NCI-H1694 (cell line): ENCODE results near the gene MICALL2.

Source experiments
- DNase-seq: peaks from one replicate; lab custom pipeline; 2025; lab: John Stamatoyannopoulos, UW

MICALL2 gene

DNA sequence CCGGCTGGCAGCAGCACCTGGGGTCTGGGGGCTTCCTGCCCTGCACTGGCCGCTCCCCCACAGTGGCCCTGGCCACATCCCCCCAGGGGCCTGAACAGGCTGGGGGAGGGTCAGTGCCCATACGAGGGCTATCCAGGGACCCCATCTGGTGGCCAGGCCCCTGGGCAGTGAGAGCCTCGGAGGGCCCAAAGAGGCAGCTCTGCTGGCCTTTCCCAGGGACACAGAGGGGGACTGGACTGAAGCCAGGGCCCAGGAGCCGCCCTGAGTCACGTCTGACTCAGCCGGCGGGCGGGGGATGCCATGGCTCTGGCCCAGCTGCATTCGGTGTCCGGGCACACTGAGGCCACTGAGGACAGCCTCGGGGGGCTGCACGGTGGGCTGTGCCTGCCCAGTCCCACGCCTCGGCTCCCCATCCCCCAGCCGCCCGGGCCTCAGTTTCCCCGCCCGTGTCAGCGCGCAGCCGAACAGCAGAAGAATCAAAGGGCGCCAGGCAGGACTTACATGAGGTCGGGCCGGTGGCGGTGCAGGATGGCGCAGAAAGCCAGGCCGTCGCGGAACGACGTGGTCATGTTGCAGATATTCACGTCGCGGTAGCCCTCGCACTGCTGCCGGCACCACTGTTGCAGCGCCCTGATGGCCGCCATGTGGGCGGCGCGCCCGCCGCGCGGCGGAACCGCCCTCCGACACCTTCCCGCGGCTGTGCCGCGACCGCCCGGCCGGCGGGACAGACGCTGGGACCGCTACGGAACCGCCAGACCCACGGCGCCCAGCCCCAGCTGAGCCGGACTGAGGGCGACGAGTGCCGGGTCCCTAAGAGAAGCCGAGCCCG, at the start of gene MICALL2:
TSS of gene MICALL2 (minus strand) at position 788 of the 829 bp plus-strand sequence. CDS start at position 644, 144 bp downstream.
- DNase-seq: no peak

DNA sequence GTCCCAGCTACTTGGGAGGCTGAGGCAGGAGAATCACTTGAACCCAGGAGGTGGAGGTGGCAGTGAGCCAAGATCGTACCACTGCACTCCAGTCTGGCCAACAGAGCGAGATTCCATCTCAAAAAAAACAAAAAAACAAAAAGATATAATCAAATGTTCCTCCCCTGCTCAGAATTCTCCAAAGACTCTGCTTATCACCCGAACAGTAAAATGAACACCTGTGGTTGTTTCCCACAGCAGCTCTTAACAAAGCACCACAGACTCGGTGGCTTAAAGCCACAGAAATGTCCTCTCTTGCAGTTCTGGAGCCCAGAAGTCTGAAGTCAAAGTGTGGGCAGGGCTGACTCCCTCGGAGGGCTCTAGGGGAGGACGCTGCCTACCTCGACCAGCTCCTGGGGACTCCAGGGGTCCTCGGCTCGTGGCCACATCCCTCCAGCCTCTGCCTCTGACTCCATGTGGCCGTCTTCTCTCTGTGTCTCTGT, 49.0 kb upstream of the MICALL2 start:
- no peak for DNase-seq

- DNase-seq: no peak
Measured at GRCh38 chr7:1505731-1506550, 46.7 kb upstream of the MICALL2 start.

GRCh38 chr7:1503816-1504775, 44.8 kb upstream of the MICALL2 start, which contains the start of gene INTS1:
Gene INTS1, minus strand, starts transcription at chr7:1504389. Its CDS starts 429 bp downstream, at chr7:1503960.
- peak; percentile 77 for DNase-seq

DNA sequence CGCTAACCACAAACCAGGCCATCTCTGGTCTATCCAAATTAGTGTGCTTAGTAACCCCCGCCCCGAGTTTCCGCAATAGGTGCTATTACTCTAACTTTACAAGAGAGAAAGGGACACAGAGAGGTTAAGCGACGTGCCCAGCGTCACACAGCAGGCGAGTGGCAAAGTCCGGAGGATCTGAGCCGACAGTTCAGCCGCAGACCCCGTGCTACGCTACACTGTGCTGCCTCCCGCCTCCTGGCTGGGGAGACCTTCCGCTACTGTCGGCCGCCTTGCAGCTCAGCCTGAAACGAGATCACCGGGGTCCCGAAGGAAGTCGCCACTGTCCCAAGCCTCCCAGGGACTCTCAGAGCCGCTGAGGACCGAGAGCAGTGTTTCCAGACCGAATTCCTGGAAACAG, 44.1 kb upstream of the MICALL2 start:
- no peak for DNase-seq

DNA sequence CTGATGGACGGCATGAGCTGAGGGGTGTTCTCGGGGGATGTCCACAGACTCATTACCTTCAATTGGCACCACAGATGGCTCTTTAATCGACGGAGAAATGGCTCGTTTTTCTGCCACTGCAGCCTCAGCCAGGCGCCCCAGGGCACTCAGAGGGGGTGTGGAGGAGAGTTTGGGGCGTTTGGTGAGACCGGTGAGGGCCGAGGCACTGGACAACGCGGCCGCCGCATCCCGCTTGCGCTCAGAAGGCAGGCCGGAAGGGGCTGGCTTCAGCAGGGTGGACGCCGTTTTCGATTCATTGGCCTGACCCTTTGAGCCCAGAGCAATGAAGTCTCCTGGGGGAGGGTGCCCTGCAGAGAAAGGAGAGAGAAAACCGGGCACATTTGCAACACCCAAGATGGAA, 43.6 kb upstream of the MICALL2 start:
- no peak for DNase-seq

- DNase-seq: no peak
Measured at GRCh38 chr7:1501487-1502270, 42.4 kb upstream of the MICALL2 start.

DNA sequence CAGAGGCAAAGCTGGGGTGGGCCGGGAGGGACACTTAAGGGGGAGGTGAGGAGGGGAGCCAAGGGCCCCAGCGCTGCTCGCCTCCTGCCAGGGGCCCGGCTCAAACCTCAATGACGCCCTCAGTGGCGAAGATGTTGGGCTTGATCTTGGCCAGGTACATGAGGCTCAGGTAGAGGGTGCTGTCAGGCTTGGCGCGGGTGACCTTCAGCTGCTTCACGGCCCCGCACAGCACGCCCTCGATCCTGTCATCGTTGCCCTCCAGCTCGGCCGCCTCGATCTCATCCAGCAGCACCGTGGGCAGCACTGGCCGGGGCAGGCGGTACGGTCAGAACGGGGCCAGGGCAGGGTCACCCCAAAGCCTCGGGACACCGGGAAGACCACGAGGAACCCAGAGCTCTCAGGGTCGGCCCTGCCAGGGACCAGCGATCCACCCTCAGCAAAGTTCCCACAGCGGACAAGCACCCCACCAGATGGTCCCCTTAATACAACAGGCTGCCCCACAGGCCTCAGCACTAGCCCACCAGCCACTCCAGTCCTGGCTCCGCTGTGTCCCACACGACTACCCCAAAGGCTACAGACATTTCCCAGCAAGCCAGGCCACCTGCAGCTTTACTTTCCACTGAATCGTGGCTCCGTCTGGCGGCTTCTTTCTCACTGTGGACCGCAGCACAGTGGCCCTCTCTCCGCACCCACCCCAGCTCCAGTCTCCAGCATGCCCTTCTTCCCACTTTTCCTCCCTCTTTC, 41.0 kb upstream of the MICALL2 start:
- DNase-seq: no peak

DNA sequence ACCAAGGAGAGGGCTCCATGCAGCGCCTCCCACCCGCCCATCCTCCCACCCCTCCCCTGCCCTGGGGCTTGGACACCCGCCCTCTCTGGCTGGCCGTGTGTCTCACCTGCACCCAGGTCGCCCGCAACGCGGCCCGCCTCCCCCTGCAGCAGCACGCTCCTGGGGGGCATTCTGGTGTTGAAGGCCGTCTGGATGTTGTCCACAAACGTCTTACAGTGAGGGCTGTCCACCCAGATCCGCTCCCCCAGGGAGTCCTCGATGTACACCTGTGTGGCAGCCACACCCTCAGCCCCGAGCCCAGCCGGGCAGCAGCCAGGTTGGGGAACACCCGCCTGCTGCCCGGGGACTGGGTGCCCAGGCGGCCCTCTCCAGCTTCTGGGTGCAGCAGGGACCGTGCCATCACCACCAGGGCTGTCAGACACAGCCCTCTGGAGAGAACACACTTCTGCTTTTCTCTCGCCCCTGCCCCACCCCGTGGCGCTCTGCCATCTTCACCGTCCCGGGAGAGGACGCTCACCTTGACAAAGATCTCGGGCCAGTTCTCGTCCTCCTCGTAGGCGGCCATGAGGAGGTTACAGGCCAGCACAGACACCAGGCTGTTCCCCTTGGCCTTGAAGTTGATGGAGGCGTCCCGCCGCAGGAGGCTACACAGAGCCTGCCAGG, 40.2 kb upstream of the MICALL2 start:
- DNase-seq: no peak

- no peak for DNase-seq
Measured at GRCh38 chr7:1498370-1499305, 39.4 kb upstream of the MICALL2 start.

DNA sequence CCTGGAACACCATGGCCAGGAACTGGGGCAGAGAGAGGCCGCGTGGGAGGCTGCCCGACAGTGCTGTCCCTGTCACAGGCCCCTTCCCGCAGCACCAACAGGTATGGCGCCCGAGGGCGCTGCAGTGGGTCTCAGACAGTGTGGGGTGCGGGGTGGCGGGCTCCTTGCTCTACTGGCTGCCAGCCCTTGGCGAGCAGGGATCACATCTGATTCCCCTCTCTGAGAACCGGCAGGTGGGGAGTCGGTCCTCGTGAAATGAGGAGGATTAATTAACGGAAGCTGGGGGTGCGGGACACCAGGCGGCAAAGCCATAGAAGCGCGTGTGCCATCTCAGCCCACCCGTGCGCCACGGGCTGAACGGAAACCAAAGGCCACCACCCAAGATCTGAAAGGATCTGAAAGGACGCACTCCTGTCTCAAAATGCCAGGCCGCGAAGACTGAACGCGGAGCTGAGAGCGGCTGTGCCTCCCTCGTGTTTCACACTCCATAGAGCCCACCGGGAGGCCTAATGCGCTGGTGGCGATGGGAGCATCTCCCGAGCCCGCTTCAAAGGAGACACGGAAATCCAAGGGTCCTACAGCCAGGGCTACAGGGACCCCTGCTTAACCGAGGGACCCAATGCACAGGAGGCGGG, 38.1 kb upstream of the MICALL2 start:
- no peak for DNase-seq

GRCh38 chr7:1496531-1497292, 37.4 kb upstream of the MICALL2 start:
- no peak for DNase-seq

- no peak for DNase-seq
Measured at GRCh38 chr7:1495564-1496242, 36.4 kb upstream of the MICALL2 start.

GRCh38 chr7:1494866-1495563, 35.7 kb upstream of the MICALL2 start:
- no peak for DNase-seq

DNA sequence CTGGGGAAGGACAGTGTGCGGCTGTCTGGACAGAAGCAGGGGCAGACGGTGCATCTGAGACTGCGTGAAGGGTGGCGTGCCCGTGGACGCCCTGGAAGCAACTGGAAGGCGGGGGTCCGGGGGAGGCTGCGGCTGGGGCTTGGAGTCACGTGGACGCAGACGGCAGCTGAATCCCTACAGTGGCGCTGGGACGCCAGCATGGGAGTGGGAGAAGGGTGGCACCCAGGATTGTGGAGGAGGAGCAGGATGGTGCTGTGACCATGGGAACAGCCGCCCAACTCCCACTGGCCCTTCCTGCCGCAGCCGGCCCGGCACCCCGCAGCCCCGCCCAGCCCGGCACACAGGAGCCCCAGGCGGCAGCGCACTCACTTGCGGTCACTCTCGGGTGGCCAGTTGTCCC, 35.2 kb upstream of the MICALL2 start:
- DNase-seq: no peak

- DNase-seq: no peak
Measured at GRCh38 chr7:1493571-1493970, 34.3 kb upstream of the MICALL2 start.
